Measurements from ENCODE around the gene HECW1. TPM values are rescaled to one million over a fixed set of nuclear protein-coding genes. Genes with fewer than 3 reads are reported as not detected.
A peak's percentile ranks its signal among the peaks of the same experiment; 100 is the strongest.

The HECW1 gene
- total RNA-seq, 4 donors from 2014 or later = 1.2 to 3.9 (median 2.0) TPM

DNA sequence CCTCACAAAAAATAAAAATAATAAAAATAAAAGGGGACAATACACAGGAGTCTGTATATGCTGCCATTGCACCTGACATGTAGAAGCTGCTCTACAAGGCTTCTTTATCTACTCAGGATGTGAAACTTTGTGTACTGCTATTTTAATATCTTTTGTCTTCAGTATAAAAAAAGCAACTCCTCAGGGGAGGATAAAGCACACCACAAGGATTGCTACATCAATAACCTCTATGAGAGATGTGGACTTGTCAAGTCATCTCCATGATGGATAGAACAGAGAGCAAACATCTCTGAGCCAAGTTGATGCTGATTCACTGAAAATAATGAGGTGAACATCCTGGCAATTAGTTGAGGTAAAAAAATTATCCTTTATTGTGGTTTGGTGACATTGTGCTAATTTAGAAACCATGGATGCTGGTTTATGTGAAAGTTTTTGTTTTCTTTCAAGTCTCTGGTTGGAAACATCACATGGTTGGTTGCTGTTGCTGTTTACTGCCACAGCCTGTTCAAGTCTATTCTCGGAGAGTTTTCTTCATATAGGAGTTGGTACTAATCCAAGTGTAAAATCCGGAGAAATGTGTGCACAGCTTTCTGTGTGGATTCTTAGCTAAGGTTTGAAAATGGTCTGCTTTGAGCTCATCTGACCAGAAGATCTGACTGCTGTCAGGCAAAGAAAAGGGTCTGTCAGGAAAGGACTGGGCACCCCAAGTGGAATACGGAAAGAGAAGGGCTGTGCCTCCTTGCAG lies 1.5 kb upstream of the HECW1 start:
- H3K36me3 ChIP-seq = no peaks in the 10 kb centered on the region
- H3K27ac ChIP-seq = no peak overlapping the region
- in situ Hi-C loops (cut with MboI; ENCODE audit: low sequenced_read_pairs in 4 of 4) = no loop called here
- no peak for ATAC-seq
- DNase-seq = no peak
- no peak overlapping the region for H3K4me3 ChIP-seq
- no peaks in the 10 kb centered on the region for H3K9me3 ChIP-seq
- intact Hi-C loops (cut with DNase I; ENCODE audit: low total_unique reads) = no loop called here
- TF ChIP-seq CTCF (IDR thresholded peaks at IDR 0.05 in 4 of 5, conservative IDR thresholded peaks at IDR 0.05 in 1 of 5) = no peak
- TF ChIP-seq POLR2A (IDR thresholded peaks at IDR 0.05) = no peak
- peaks cover 42 to 66% (median 54%) of the 10 kb centered on the region in 3 donors for H3K27me3 ChIP-seq
- peaks cover 0 to 11% of the 10 kb centered on the region in 2 donors for H3K4me1 ChIP-seq

DNA sequence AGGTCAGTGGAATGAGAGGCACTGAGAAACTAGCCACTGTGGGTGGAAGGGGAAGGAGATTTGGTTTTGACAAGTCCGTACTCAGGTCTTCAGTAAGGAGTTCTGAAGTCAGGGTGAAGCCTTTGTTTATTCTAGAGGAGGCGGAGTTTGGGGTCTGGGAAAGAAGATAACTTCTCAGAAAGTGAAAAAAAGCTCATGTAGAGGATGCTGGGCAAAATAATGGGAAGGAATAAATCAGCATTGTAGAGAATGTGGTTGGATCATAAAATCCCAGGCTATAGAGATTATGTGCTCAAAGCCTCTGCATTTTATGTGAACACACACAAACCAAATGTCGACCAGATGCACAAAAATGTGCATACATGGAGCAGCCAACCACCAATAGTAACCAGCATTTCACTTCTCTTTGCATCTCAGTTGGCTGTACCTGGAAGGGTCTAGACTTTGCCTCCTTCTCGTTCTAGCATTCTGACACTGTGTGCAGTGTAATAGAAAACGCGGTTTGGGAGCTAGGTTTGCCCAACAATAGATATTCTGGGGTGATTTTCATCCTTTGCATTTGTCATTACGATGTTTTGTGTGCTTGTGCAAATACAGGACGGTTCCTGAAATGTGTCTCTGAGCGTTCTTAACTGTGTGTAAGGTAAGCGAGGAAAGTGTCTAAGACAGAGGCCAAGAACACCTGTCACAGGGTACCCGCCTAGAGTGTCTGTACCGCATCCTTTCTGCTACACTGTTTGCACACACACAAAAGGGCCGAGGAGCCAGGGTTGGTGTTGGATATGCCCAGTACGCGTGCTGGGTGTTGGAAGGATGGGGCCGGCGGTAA lies 603 bp upstream of the HECW1 start:
- DNase-seq = no peak
- H3K9me3 ChIP-seq = no peaks in the 10 kb centered on the region
- no peak overlapping the region for H3K27ac ChIP-seq
- TF ChIP-seq POLR2A (IDR thresholded peaks at IDR 0.05) (no peak), CTCF (IDR thresholded peaks at IDR 0.05 in 4 of 5, conservative IDR thresholded peaks at IDR 0.05 in 1 of 5) (no peak)
- peak overlapping the region in 2 of 4 donors; percentile 44 to 46 for H3K4me3 ChIP-seq
- no peak for ATAC-seq
- H3K27me3 ChIP-seq = peaks cover 49 to 73% (median 59%) of the 10 kb centered on the region in 3 donors
- in situ Hi-C loops (cut with MboI; ENCODE audit: low sequenced_read_pairs in 4 of 4) (no loop called here), intact Hi-C loops (cut with DNase I; ENCODE audit: low total_unique reads) (no loop called here)
- H3K4me1 ChIP-seq = peaks cover 0 to 11% of the 10 kb centered on the region in 2 donors
- no peaks in the 10 kb centered on the region for H3K36me3 ChIP-seq

- ATAC-seq (no peak), DNase-seq (no peak)
- intact Hi-C loops (cut with DNase I; ENCODE audit: low total_unique reads) = no loop called here
- Histone ChIP-seq H3K4me3 (peak overlapping the region; percentile 20 to 46 (median 44)), H3K36me3 (no peaks in the 10 kb centered on the region), H3K4me1 (peaks cover 0 to 11% of the 10 kb centered on the region in 2 donors), H3K9me3 (no peaks in the 10 kb centered on the region), H3K27me3 (peaks cover 49 to 73% (median 67%) of the 10 kb centered on the region in 3 donors), H3K27ac (no peak overlapping the region)
- in situ Hi-C loops (cut with MboI; ENCODE audit: low sequenced_read_pairs in 4 of 4) = no loop called here
- TF ChIP-seq POLR2A (IDR thresholded peaks at IDR 0.05) = no peak
- TF ChIP-seq CTCF (IDR thresholded peaks at IDR 0.05 in 4 of 5, conservative IDR thresholded peaks at IDR 0.05 in 1 of 5) = no peak
These were observed 634 bp downstream of the HECW1 start for GRCh38 chr7:43112941-43113621.

GRCh38 chr7:43113622-43114457 lies 1.4 kb downstream of the HECW1 start:
- H3K9me3 ChIP-seq = no peaks in the 10 kb centered on the region
- DNase-seq = no peak
- H3K27me3 ChIP-seq = peaks cover 49 to 70% (median 62%) of the 10 kb centered on the region in 3 donors
- intact Hi-C loops (cut with DNase I; ENCODE audit: low total_unique reads) (no loop called here), in situ Hi-C loops (cut with MboI; ENCODE audit: low sequenced_read_pairs in 4 of 4) (no loop called here)
- TF ChIP-seq POLR2A (IDR thresholded peaks at IDR 0.05) (no peak), CTCF (IDR thresholded peaks at IDR 0.05 in 4 of 5, conservative IDR thresholded peaks at IDR 0.05 in 1 of 5) (no peak)
- no peak for ATAC-seq
- H3K36me3 ChIP-seq = no peaks in the 10 kb centered on the region
- H3K27ac ChIP-seq = no peak overlapping the region
- H3K4me3 ChIP-seq = peak overlapping the region; percentile 20 to 46 (median 44)
- peaks cover 0 to 11% of the 10 kb centered on the region in 2 donors for H3K4me1 ChIP-seq
